Activated CD8-positive, alpha-beta memory T cell treated with anti-CD3 and anti-CD28 coated beads, Interleukin-2, amount 10 ng/mL, durations not matched to agents 7 days and 5 days (primary cell): Measurements from ENCODE around the gene OGT. TPM values are rescaled to one million over a fixed set of nuclear protein-coding genes. Genes with fewer than 3 reads are reported as not detected.
"Not testable (repeated sequence)": the region's sequence is repeated elsewhere in the genome, so short reads cannot be mapped to it uniquely, and the experiment has no call there.

ENCODE experiments used
- ATAC-seq: fragments of 150-1000 bp; cut with Tn5 transposase; one replicate; pipeline ENCODE4 v1.10.0; 2021; ENCODE audit warnings: moderate library complexity
- CTCF ChIA-PET: fragments of 350-600 bp; sonication (Branson Sonifier 250); formaldehyde crosslinking; loops from one replicate; lab custom pipeline; 2021; ENCODE audit warnings: antibody characterized with exemption; lab: Charles Lee
- DNase-seq: peaks from one replicate; pipeline ENCODE4 v3.0.0-alpha.2; 2020
- H3K27ac Mint-ChIP-seq: one replicate; pipeline ENCODE4 v1.8.0; 2021; ENCODE audit warnings: mild to moderate bottlenecking, mixed read lengths
- H3K27me3 Mint-ChIP-seq: one replicate; pipeline ENCODE4 v1.8.0; 2021; ENCODE audit warnings: mixed read lengths
- H3K36me3 Mint-ChIP-seq: one replicate; pipeline ENCODE4 v1.8.0; 2021; ENCODE audit warnings: mild to moderate bottlenecking, mixed read lengths
- H3K4me1 Mint-ChIP-seq: one replicate; pipeline ENCODE4 v1.8.0; 2021; ENCODE audit warnings: mixed read lengths
- H3K4me3 Mint-ChIP-seq: one replicate; pipeline ENCODE4 v1.8.0; 2021; ENCODE audit warnings: mild to moderate bottlenecking, moderate library complexity, mixed read lengths
- H3K9me3 Mint-ChIP-seq: one replicate; pipeline ENCODE4 v1.8.0; 2022; ENCODE audit warnings: low read depth, mixed read lengths
- total RNA-seq, 2 experiments: library from RNA; stranded (reverse); gene quantifications; one replicate each; pipeline ENCODE4 v1.2.3, GENCODE V29; 2021

The OGT gene
- total RNA-seq, 2 experiments from 2014 or later, result 365 to 381 TPM

GRCh38 chrX:71543316-71543715, 10.4 kb downstream of the OGT start:
- H3K9me3 Mint-ChIP-seq, result no peaks in the 10 kb centered on the region
- H3K27me3 Mint-ChIP-seq, result no peaks in the 10 kb centered on the region
- peak overlapping the region; percentile 62 for H3K27ac Mint-ChIP-seq
- ATAC-seq (peak; percentile 37), DNase-seq (no peak)
- peaks cover 61% of the 10 kb centered on the region for H3K4me1 Mint-ChIP-seq
- H3K36me3 Mint-ChIP-seq, result peaks cover 67% of the 10 kb centered on the region
- CTCF ChIA-PET, result interaction anchor here (1.4 to 2.4 kb wide), 2 partner anchors 10 to 14 kb away, joined by 3 to 8 read pairs; partner anchors contain the start of gene OGT
- H3K4me3 Mint-ChIP-seq, result peak overlapping the region; percentile 18

GRCh38 chrX:71545364-71545763, 12.5 kb downstream of the OGT start:
- DNase-seq (no peak), ATAC-seq (no peak)
- H3K4me1 Mint-ChIP-seq, result peaks cover 57% of the 10 kb centered on the region
- CTCF ChIA-PET, result interaction anchor here (1.4 kb wide), 1 partner anchor 106 kb away, joined by 3 read pairs; no protein-coding TSS in a partner anchor
- no peak overlapping the region for H3K27ac Mint-ChIP-seq
- peaks cover 56% of the 10 kb centered on the region for H3K36me3 Mint-ChIP-seq
- no peaks in the 10 kb centered on the region for H3K9me3 Mint-ChIP-seq
- no peaks in the 10 kb centered on the region for H3K27me3 Mint-ChIP-seq
- no peak overlapping the region for H3K4me3 Mint-ChIP-seq

- ATAC-seq (no peak), DNase-seq (no peak)
- Mint-ChIP-seq H3K27me3 (no peaks in the 10 kb centered on the region), H3K9me3 (no peaks in the 10 kb centered on the region), H3K36me3 (peaks cover 48% of the 10 kb centered on the region), H3K4me3 (no peak overlapping the region), H3K27ac (no peak overlapping the region), H3K4me1 (peaks cover 50% of the 10 kb centered on the region)
- CTCF ChIA-PET, result no interaction called here
Observed at GRCh38 chrX:71546879-71547278, 14.0 kb downstream of the OGT start.

GRCh38 chrX:71547339-71547738, 14.4 kb downstream of the OGT start:
- no peaks in the 10 kb centered on the region for H3K27me3 Mint-ChIP-seq
- no peaks in the 10 kb centered on the region for H3K9me3 Mint-ChIP-seq
- H3K4me3 Mint-ChIP-seq, result no peak overlapping the region
- no peak overlapping the region for H3K27ac Mint-ChIP-seq
- CTCF ChIA-PET, result no interaction called here
- ATAC-seq (no peak), DNase-seq (no peak)
- H3K36me3 Mint-ChIP-seq, result peaks cover 45% of the 10 kb centered on the region
- peaks cover 46% of the 10 kb centered on the region for H3K4me1 Mint-ChIP-seq

- peaks cover 36% of the 10 kb centered on the region for H3K36me3 Mint-ChIP-seq
- peaks cover 31% of the 10 kb centered on the region for H3K4me1 Mint-ChIP-seq
- no peak overlapping the region for H3K4me3 Mint-ChIP-seq
- ATAC-seq, result no peak
- H3K9me3 Mint-ChIP-seq, result no peaks in the 10 kb centered on the region
- DNase-seq, result no peak
- H3K27me3 Mint-ChIP-seq, result no peaks in the 10 kb centered on the region
- no peak overlapping the region for H3K27ac Mint-ChIP-seq
- CTCF ChIA-PET, result interaction anchor here (1.0 to 1.3 kb wide), 3 partner anchors 17 to 102 kb away, joined by 3 to 4 read pairs (median 3); partner anchors contain the start of gene OGT
Observed at GRCh38 chrX:71549986-71550385, 17.1 kb downstream of the OGT start.

- CTCF ChIA-PET, result interaction anchor here (1.3 kb wide), 1 partner anchor 18 kb away, joined by 4 read pairs; the partner anchor contains the start of gene OGT
- no peaks in the 10 kb centered on the region for H3K27me3 Mint-ChIP-seq
- no peak for ATAC-seq
- peak overlapping the region; percentile 43 for H3K27ac Mint-ChIP-seq
- no peak for DNase-seq
- H3K4me3 Mint-ChIP-seq, result no peak overlapping the region
- H3K36me3 Mint-ChIP-seq, result peaks cover 40% of the 10 kb centered on the region
- no peaks in the 10 kb centered on the region for H3K9me3 Mint-ChIP-seq
- peaks cover 30% of the 10 kb centered on the region for H3K4me1 Mint-ChIP-seq
Observed at GRCh38 chrX:71550578-71550977, 17.7 kb downstream of the OGT start.

GRCh38 chrX:71556036-71556435, 23.1 kb downstream of the OGT start:
- no peak overlapping the region for H3K4me3 Mint-ChIP-seq
- peak overlapping the region; percentile 72 for H3K27ac Mint-ChIP-seq
- no peak for ATAC-seq
- CTCF ChIA-PET, result no interaction called here
- H3K36me3 Mint-ChIP-seq, result peaks cover 43% of the 10 kb centered on the region
- H3K27me3 Mint-ChIP-seq, result no peaks in the 10 kb centered on the region
- no peaks in the 10 kb centered on the region for H3K9me3 Mint-ChIP-seq
- no peak for DNase-seq
- peaks cover 6% of the 10 kb centered on the region for H3K4me1 Mint-ChIP-seq

GRCh38 chrX:71558920-71559319, 26.0 kb downstream of the OGT start:
- CTCF ChIA-PET, result interaction anchor here (0.7 kb wide), 1 partner anchor 258 kb away, joined by 3 read pairs; the partner anchor contains the start of gene ITGB1BP2
- H3K9me3 Mint-ChIP-seq, result no peaks in the 10 kb centered on the region
- H3K4me3 Mint-ChIP-seq, result no peak overlapping the region
- H3K4me1 Mint-ChIP-seq, result peaks cover 3% of the 10 kb centered on the region
- H3K27me3 Mint-ChIP-seq, result no peaks in the 10 kb centered on the region
- H3K27ac Mint-ChIP-seq, result no peak overlapping the region
- H3K36me3 Mint-ChIP-seq, result peaks cover 52% of the 10 kb centered on the region
- DNase-seq (no peak), ATAC-seq (no peak)

- peaks cover 55% of the 10 kb centered on the region for H3K36me3 Mint-ChIP-seq
- H3K9me3 Mint-ChIP-seq, H3K27ac Mint-ChIP-seq, H3K27me3 Mint-ChIP-seq, DNase-seq, CTCF ChIA-PET, ATAC-seq, H3K4me1 Mint-ChIP-seq, H3K4me3 Mint-ChIP-seq: not testable (repeated sequence)
Observed at GRCh38 chrX:71559773-71560172, 26.9 kb downstream of the OGT start.

- ATAC-seq (no peak), DNase-seq (no peak)
- no peaks in the 10 kb centered on the region for H3K27me3 Mint-ChIP-seq
- CTCF ChIA-PET, result interaction anchor here (1.2 kb wide), 1 partner anchor 10 kb away, joined by 4 read pairs; no protein-coding TSS in a partner anchor
- H3K4me1 Mint-ChIP-seq, result peaks cover 2% of the 10 kb centered on the region
- no peaks in the 10 kb centered on the region for H3K9me3 Mint-ChIP-seq
- H3K4me3 Mint-ChIP-seq, result no peak overlapping the region
- peaks cover 51% of the 10 kb centered on the region for H3K36me3 Mint-ChIP-seq
- H3K27ac Mint-ChIP-seq, result no peak overlapping the region
Observed at GRCh38 chrX:71563921-71564320, 31.0 kb downstream of the OGT start.

- no peak overlapping the region for H3K4me3 Mint-ChIP-seq
- no peaks in the 10 kb centered on the region for H3K27me3 Mint-ChIP-seq
- DNase-seq, result no peak
- CTCF ChIA-PET, result no interaction called here
- H3K4me1 Mint-ChIP-seq, result peaks cover 2% of the 10 kb centered on the region
- H3K27ac Mint-ChIP-seq, result no peak overlapping the region
- no peak for ATAC-seq
- peaks cover 45% of the 10 kb centered on the region for H3K36me3 Mint-ChIP-seq
- H3K9me3 Mint-ChIP-seq, result no peaks in the 10 kb centered on the region
Observed at GRCh38 chrX:71565474-71566041, 32.7 kb downstream of the OGT start.

GRCh38 chrX:71571390-71571789, 38.5 kb downstream of the OGT start:
- ATAC-seq, H3K4me3 Mint-ChIP-seq, H3K4me1 Mint-ChIP-seq, H3K27me3 Mint-ChIP-seq, H3K9me3 Mint-ChIP-seq, DNase-seq, H3K27ac Mint-ChIP-seq: not testable (repeated sequence)
- H3K36me3 Mint-ChIP-seq, result peaks cover 40% of the 10 kb centered on the region
- CTCF ChIA-PET, result interaction anchor here (1.5 kb wide), 1 partner anchor 81 kb away, joined by 4 read pairs; no protein-coding TSS in a partner anchor

- ATAC-seq, result no peak
Observed at GRCh38 chrX:71573590-71573989, 40.7 kb downstream of the OGT start.

GRCh38 chrX:71577682-71578081, 44.8 kb downstream of the OGT start:
- Mint-ChIP-seq H3K27ac (no peak overlapping the region), H3K27me3 (no peaks in the 10 kb centered on the region), H3K4me3 (no peak overlapping the region), H3K9me3 (no peaks in the 10 kb centered on the region), H3K36me3 (peaks cover 42% of the 10 kb centered on the region), H3K4me1 (peaks cover 6% of the 10 kb centered on the region)
- DNase-seq (no peak), ATAC-seq (no peak)
- CTCF ChIA-PET, result interaction anchor here (0.8 kb wide), 1 partner anchor 21 kb away, joined by 3 read pairs; no protein-coding TSS in a partner anchor

More at GRCh38 chrX:71573590-71573989, 40.7 kb downstream of the OGT start:
- Mint-ChIP-seq H3K27me3 (no peaks in the 10 kb centered on the region), H3K4me1 (peaks cover 4% of the 10 kb centered on the region), H3K36me3 (peaks cover 41% of the 10 kb centered on the region), H3K4me3 (no peak overlapping the region), H3K27ac (no peak overlapping the region), H3K9me3 (no peaks in the 10 kb centered on the region)
- DNase-seq, result no peak
- CTCF ChIA-PET, result interaction anchor here (1.7 kb wide), 1 partner anchor 10 kb away, joined by 4 read pairs; no protein-coding TSS in a partner anchor
